Transverse colon (tissue), 3 donors: ENCODE measurements around the gene BCL2L13.

Experiments used
- CTCF ChIP-seq, 5 experiments: fragments of 200-600 bp in 3 of 5; fragments of 450-650 bp in 2 of 5; sonication (generic) in 3 of 5; IDR thresholded peaks; 1 replicate in 2 of 5; 2 replicates in 3 of 5; pipeline ENCODE4 v1.5.1; 2016 to 2017; ENCODE audit warnings: antibody characterized with exemption in 5 of 5, inconsistent platforms in 3 of 5, mild to moderate bottlenecking in 2 of 5, moderate library complexity in 1 of 5
- POLR2A ChIP-seq: fragments of 450-650 bp; IDR thresholded peaks from one replicate; pipeline ENCODE4 v1.6.1; 2016; ENCODE audit warnings: antibody characterized with exemption, mild to moderate bottlenecking, moderate library complexity

- TF ChIP-seq POLR2A (no peak), CTCF (IDR thresholded peaks at IDR 0.05) (no peak)
These were observed 79.2 kb downstream of the BCL2L13 start for GRCh38 chr22:17717708-17718107.
